Activated CD8-positive, alpha-beta memory T cell treated with anti-CD3 and anti-CD28 coated beads, Interleukin-2, amount 50 U/mL, for 4 hours (primary cell): ENCODE data around the gene MPHOSPH8.
"Not testable (repeated sequence)": the region's sequence is repeated elsewhere in the genome, so short reads cannot be mapped to it uniquely, and the experiment has no call there.

Experiments used
- DNase-seq: peaks from one replicate; pipeline ENCODE4 v3.0.0-alpha.2; 2020

Gene MPHOSPH8

GRCh38 chr13:19632915-19633478, 462 bp upstream of the MPHOSPH8 start:
- DNase-seq, result no peak

GRCh38 chr13:19634256-19634740, 839 bp downstream of the MPHOSPH8 start:
- no peak for DNase-seq

- not testable (repeated sequence) for DNase-seq
These were observed 2.5 kb downstream of the MPHOSPH8 start for GRCh38 chr13:19635926-19636325.

- no peak for DNase-seq
These were observed 10.2 kb downstream of the MPHOSPH8 start for GRCh38 chr13:19643652-19644051.

- no peak for DNase-seq
These were observed 11.5 kb downstream of the MPHOSPH8 start for GRCh38 chr13:19645000-19645399.

GRCh38 chr13:19646063-19646462, 12.6 kb downstream of the MPHOSPH8 start:
- no peak for DNase-seq

GRCh38 chr13:19650742-19651141, 17.3 kb downstream of the MPHOSPH8 start:
- no peak for DNase-seq

GRCh38 chr13:19657872-19658591, 24.6 kb downstream of the MPHOSPH8 start:
- no peak for DNase-seq

GRCh38 chr13:19658831-19659230, 25.4 kb downstream of the MPHOSPH8 start:
- no peak for DNase-seq

GRCh38 chr13:19661126-19661525, 27.7 kb downstream of the MPHOSPH8 start:
- DNase-seq, result no peak

GRCh38 chr13:19661561-19661960, 28.1 kb downstream of the MPHOSPH8 start:
- no peak for DNase-seq

- DNase-seq, result no peak
These were observed 30.0 kb downstream of the MPHOSPH8 start for GRCh38 chr13:19663416-19663979.

GRCh38 chr13:19664481-19665230, 31.2 kb downstream of the MPHOSPH8 start:
- DNase-seq, result no peak

- DNase-seq, result no peak
These were observed 32.0 kb downstream of the MPHOSPH8 start for GRCh38 chr13:19665427-19665859.

- no peak for DNase-seq
These were observed 35.3 kb downstream of the MPHOSPH8 start for GRCh38 chr13:19668778-19669177.

GRCh38 chr13:19670147-19670546, 36.7 kb downstream of the MPHOSPH8 start:
- DNase-seq, result no peak

- DNase-seq, result no peak
These were observed 39.5 kb downstream of the MPHOSPH8 start for GRCh38 chr13:19672990-19673389.

- DNase-seq, result no peak
These were observed 40.3 kb downstream of the MPHOSPH8 start for GRCh38 chr13:19673473-19674430.

GRCh38 chr13:19674898-19675297, 41.4 kb downstream of the MPHOSPH8 start:
- no peak for DNase-seq

GRCh38 chr13:19676168-19676567, 42.7 kb downstream of the MPHOSPH8 start:
- no peak for DNase-seq

- DNase-seq, result no peak
These were observed 47.3 kb downstream of the MPHOSPH8 start for GRCh38 chr13:19680751-19681150.

GRCh38 chr13:19681517-19681916, 48.1 kb downstream of the MPHOSPH8 start:
- DNase-seq, result no peak
